ENCODE measurements around the gene RPLP2.

Gene RPLP2

GRCh38 chr11:774873-775592 lies 34.7 kb upstream of the RPLP2 start:
- H3K27ac ChIP-seq (ENCODE audit: low read depth, low read length): no peak overlapping the region
- H3K4me1 ChIP-seq (ENCODE audit: control insufficient read depth, low read length): peaks cover 19% of the 10 kb centered on the region
- no peaks in the 10 kb centered on the region for H3K27me3 ChIP-seq (ENCODE audit: control insufficient read depth, low read length)
- H3K4me2 ChIP-seq (ENCODE audit: low read length): peak overlapping the region; percentile 80
- H3K36me3 ChIP-seq (ENCODE audit: control insufficient read depth, low read length): peaks cover 69% of the 10 kb centered on the region
- peaks cover 71% of the 10 kb centered on the region for H3K79me2 ChIP-seq (ENCODE audit: control insufficient read depth, low read length)
- TF ChIP-seq CTCF (IDR thresholded peaks at IDR 0.05; ENCODE audit: low read depth, low read length, poor library complexity, severe bottlenecking) (no peak), EZH2phosphoT487 (IDR thresholded peaks at IDR 0.05; ENCODE audit: borderline replicate concordance, low read length) (no peak)
- no peak overlapping the region; the same call in 1 of the 2 replicates for H3K4me3 ChIP-seq (ENCODE audit: low read length)
- H3F3A ChIP-seq (ENCODE audit: control insufficient read depth, insufficient read depth): no peaks in the 10 kb centered on the region
- H4K20me1 ChIP-seq (ENCODE audit: control insufficient read depth, insufficient read depth, low read depth, low read length): no peaks in the 10 kb centered on the region; the same call in 1 of the 2 replicates
- H3K9me2 ChIP-seq (replicated peaks; ENCODE audit: control insufficient read depth, low read length): no peaks in the 10 kb centered on the region
- no peaks in the 10 kb centered on the region for H3K9me3 ChIP-seq (ENCODE audit: control insufficient read depth, insufficient read depth, low read length)

- peak overlapping the region; percentile 26 for H3K27ac ChIP-seq (ENCODE audit: low read depth, low read length)
These were observed 33.6 kb upstream of the RPLP2 start for GRCh38 chr11:776263-776560.

GRCh38 chr11:776561-777287 lies 33.0 kb upstream of the RPLP2 start:
- Histone ChIP-seq H3F3A (ENCODE audit: control insufficient read depth, insufficient read depth) (no peaks in the 10 kb centered on the region), H3K9me3 (ENCODE audit: control insufficient read depth, insufficient read depth, low read length) (no peaks in the 10 kb centered on the region), H4K20me1 (ENCODE audit: control insufficient read depth, insufficient read depth, low read depth, low read length) (no peaks in the 10 kb centered on the region), H3K4me3 (ENCODE audit: low read length) (peak overlapping the region; percentile 95), H3K27ac (ENCODE audit: low read depth, low read length) (peak overlapping the region; percentile 55), H3K36me3 (ENCODE audit: control insufficient read depth, low read length) (peaks cover 57% of the 10 kb centered on the region), H3K4me2 (ENCODE audit: low read length) (peak overlapping the region; percentile 94), H3K79me2 (ENCODE audit: control insufficient read depth, low read length) (peaks cover 71% of the 10 kb centered on the region), H3K4me1 (ENCODE audit: control insufficient read depth, low read length) (peaks cover 19% of the 10 kb centered on the region), H3K9me2 (replicated peaks; ENCODE audit: control insufficient read depth, low read length) (no peaks in the 10 kb centered on the region), H3K27me3 (ENCODE audit: control insufficient read depth, low read length) (no peaks in the 10 kb centered on the region)
- TF ChIP-seq CTCF (IDR thresholded peaks at IDR 0.05; ENCODE audit: low read depth, low read length, poor library complexity, severe bottlenecking) (peak; percentile 17), EZH2phosphoT487 (IDR thresholded peaks at IDR 0.05; ENCODE audit: borderline replicate concordance, low read length) (no peak)

More at GRCh38 chr11:776263-776560, 33.6 kb upstream of the RPLP2 start:
- H3K4me2 ChIP-seq (ENCODE audit: low read length): peak overlapping the region; percentile 80
- H3K9me2 ChIP-seq (replicated peaks; ENCODE audit: control insufficient read depth, low read length): no peaks in the 10 kb centered on the region
- no peaks in the 10 kb centered on the region for H3F3A ChIP-seq (ENCODE audit: control insufficient read depth, insufficient read depth)
- H3K27me3 ChIP-seq (ENCODE audit: control insufficient read depth, low read length): no peaks in the 10 kb centered on the region
- H3K79me2 ChIP-seq (ENCODE audit: control insufficient read depth, low read length): peaks cover 71% of the 10 kb centered on the region
- peaks cover 63% of the 10 kb centered on the region for H3K36me3 ChIP-seq (ENCODE audit: control insufficient read depth, low read length)
- H3K4me1 ChIP-seq (ENCODE audit: control insufficient read depth, low read length): peaks cover 19% of the 10 kb centered on the region
- no peaks in the 10 kb centered on the region; the same call in 1 of the 2 replicates for H4K20me1 ChIP-seq (ENCODE audit: control insufficient read depth, insufficient read depth, low read depth, low read length)
- peak overlapping the region; percentile 95 for H3K4me3 ChIP-seq (ENCODE audit: low read length)
- TF ChIP-seq EZH2phosphoT487 (IDR thresholded peaks at IDR 0.05; ENCODE audit: borderline replicate concordance, low read length) (no peak), CTCF (IDR thresholded peaks at IDR 0.05; ENCODE audit: low read depth, low read length, poor library complexity, severe bottlenecking) (no peak)
- H3K9me3 ChIP-seq (ENCODE audit: control insufficient read depth, insufficient read depth, low read length): no peaks in the 10 kb centered on the region

All from DOHH2 (cell line).